IMR-90 (cell line): ENCODE measurements around the gene TMEM106A. TPM values are rescaled to one million over a fixed set of nuclear protein-coding genes. Genes with fewer than 3 reads are reported as not detected.
"Not testable (repeated sequence)": the region's sequence is repeated elsewhere in the genome, so short reads cannot be mapped to it uniquely, and the experiment has no call there.

Experiments
- ATAC-seq: fragments of 200-7000 bp; cut with Tn5 transposase; 2 replicates; pipeline ENCODE4 v1.9.1; 2020; ENCODE audit warnings: low read depth, mild to moderate bottlenecking, moderate library complexity
- BruUV-seq: library from RNA; stranded (reverse); fragments of 400-500 nt; replicated peaks from 2 replicates; lab custom pipeline; 2021; lab: Mats Ljungman, UMichigan
- CTCF ChIA-PET: fragments of 300-600 bp; formaldehyde crosslinking; extraction: SDS; loops from one replicate; lab custom pipeline; 2021; ENCODE audit warnings: antibody characterized with exemption; lab: Yijun Ruan, JAX
- POLR2A ChIA-PET: fragments of 300-600 bp; sonication (Branson Sonifier 250); formaldehyde crosslinking; loops from one replicate; lab custom pipeline; 2022; ENCODE audit warnings: antibody characterized with exemption; ENCODE audit not compliant: unreplicated experiment; lab: Charles Lee
- DNase-seq: peaks from one replicate; pipeline ENCODE4 v3.0.0; 2013
- H2AFZ ChIP-seq: replicated peaks from 2 replicates; pipeline ENCODE3; 2013; ENCODE audit warnings: low read length, mild to moderate bottlenecking; ENCODE audit not compliant: poor library complexity
- H2AK5ac ChIP-seq: 2 replicates; pipeline ENCODE4 v1.6.1; 2013; ENCODE audit warnings: low read depth, low read length, inconsistent platforms
- H2AK9ac ChIP-seq: replicated peaks from 2 replicates; pipeline ENCODE3; 2013; ENCODE audit warnings: mild to moderate bottlenecking, low read depth, low read length, moderate library complexity; ENCODE audit not compliant: poor library complexity
- H2BK120ac ChIP-seq: 2 replicates; pipeline ENCODE4 v1.6.1; 2013; ENCODE audit warnings: low read depth, low read length, inconsistent platforms
- H2BK15ac ChIP-seq: 3 replicates; pipeline ENCODE4 v1.6.1; 2013; ENCODE audit warnings: low read depth, low read length, inconsistent platforms
- H2BK20ac ChIP-seq: 2 replicates; pipeline ENCODE4 v1.6.1; 2013; ENCODE audit warnings: low read depth, mild to moderate bottlenecking, inconsistent platforms, low read length, moderate library complexity
- H2BK5ac ChIP-seq: 2 replicates; pipeline ENCODE4 v1.6.1; 2013; ENCODE audit warnings: mild to moderate bottlenecking, low read depth, low read length, inconsistent platforms; ENCODE audit not compliant: poor library complexity, severe bottlenecking
- H3K14ac ChIP-seq: replicated peaks from 2 replicates; pipeline ENCODE4 v1.6.1; 2013; ENCODE audit warnings: low read depth, low read length, inconsistent platforms
- H3K18ac ChIP-seq: 2 replicates; pipeline ENCODE4 v1.6.1; 2013; ENCODE audit warnings: low read depth, low read length, control low read depth
- H3K23ac ChIP-seq: 2 replicates; pipeline ENCODE4 v1.6.1; 2013; ENCODE audit warnings: low read depth, low read length, inconsistent platforms
- H3K27ac ChIP-seq: 2 replicates; pipeline ENCODE4 v1.5.1; 2013; ENCODE audit warnings: mild to moderate bottlenecking, control low read depth, low read length; ENCODE audit not compliant: insufficient read depth
- H3K27me3 ChIP-seq: 2 replicates; pipeline ENCODE4 v1.6.1; 2013; ENCODE audit warnings: low read length; ENCODE audit not compliant: control insufficient read depth, insufficient read depth
- H3K36me3 ChIP-seq: 2 replicates; pipeline ENCODE4 v1.6.1; 2013; ENCODE audit warnings: low read length, mixed read lengths; ENCODE audit not compliant: control insufficient read depth, insufficient read depth
- H3K4ac ChIP-seq: 2 replicates; pipeline ENCODE4 v1.6.1; 2013; ENCODE audit warnings: low read depth, low read length, inconsistent platforms
- H3K4me1 ChIP-seq: 2 replicates; pipeline ENCODE4 v1.6.1; 2013; ENCODE audit warnings: low read length, mixed read lengths; ENCODE audit not compliant: control insufficient read depth, insufficient read depth
- H3K4me2 ChIP-seq: 2 replicates; pipeline ENCODE4 v1.6.1; 2013; ENCODE audit warnings: low read depth, mild to moderate bottlenecking, control low read depth, low read length, moderate library complexity
- H3K4me3 ChIP-seq: 2 replicates; pipeline ENCODE4 v1.5.1; 2013; ENCODE audit warnings: low read depth, mild to moderate bottlenecking, control low read depth, low read length, moderate library complexity; ENCODE audit not compliant: insufficient read depth
- H3K56ac ChIP-seq: 2 replicates; pipeline ENCODE4 v1.6.1; 2013; ENCODE audit warnings: low read length, inconsistent platforms; ENCODE audit not compliant: insufficient read depth; ENCODE audit errors: extremely low read depth
- H3K79me1 ChIP-seq, 2 experiments: 2 replicates each; pipeline ENCODE4 v1.6.1; 2013; ENCODE audit warnings: low read length in 2 of 2, inconsistent platforms in 1 of 2, low read depth in 1 of 2
- H3K9ac ChIP-seq: 2 replicates; pipeline ENCODE4 v1.6.1; 2013; ENCODE audit warnings: low read depth, low read length, control low read depth
- H3K9me1 ChIP-seq: 2 replicates; pipeline ENCODE4 v1.6.1; 2013; ENCODE audit warnings: low read length, inconsistent platforms; ENCODE audit not compliant: insufficient read depth
- H3K9me3 ChIP-seq: 2 replicates; pipeline ENCODE4 v1.6.1; 2013; ENCODE audit warnings: low read length; ENCODE audit not compliant: control insufficient read depth, insufficient read depth
- H4K20me1 ChIP-seq: 2 replicates; pipeline ENCODE4 v1.6.1; 2013; ENCODE audit warnings: low read length, inconsistent platforms; ENCODE audit not compliant: insufficient read depth
- H4K5ac ChIP-seq: 2 replicates; pipeline ENCODE4 v1.6.1; 2013; ENCODE audit warnings: mild to moderate bottlenecking, low read depth, low read length, control low read depth
- H4K8ac ChIP-seq, 2 experiments: 2 replicates each; pipeline ENCODE4 v1.6.1; 2013; ENCODE audit warnings: low read depth in 2 of 2, low read length in 2 of 2, control low read depth in 1 of 2, inconsistent platforms in 1 of 2
- H4K91ac ChIP-seq: 2 replicates; pipeline ENCODE4 v1.6.1; 2013; ENCODE audit warnings: low read depth, low read length, inconsistent platforms; ENCODE audit not compliant: insufficient read depth
- WGBS, 2 experiments: methylation state at CpG; one replicate each; pipeline versions ENCODE4 v1.1.5 to v1.1.7; 2013; ENCODE audit warnings: missing lambda C conversion rate in 2 of 2; ENCODE audit not compliant: insufficient read length in 1 of 2; ENCODE audit errors: extremely low coverage in 2 of 2; 5-methylcytosine and 5-hydroxymethylcytosine counted together
- dilution Hi-C: fragments of 300-500 bp; cut with HindIII; formaldehyde crosslinking; loops from one replicate; pipeline ENCODE4 v1.14.3; 2018; ENCODE audit warnings: low sequenced_read_pairs; ENCODE audit not compliant: unreplicated experiment
- in situ Hi-C: fragments of 300-500 bp; cut with MboI; formaldehyde crosslinking; loops from 3 replicates; pipeline ENCODE4 v1.14.3; 2019; ENCODE audit warnings: low sequenced_read_pairs, inconsistent platforms, mixed read lengths
- intact Hi-C: fragments of 100-400 bp; cut with micrococcal nuclease; formaldehyde crosslinking; loops from 2 replicates; pipeline ENCODE4 v1.10.0; 2022
- polyA plus RNA-seq, 3 experiments: library from polyadenylated mRNA; depleted of rRNA; stranded (reverse); fragments of >200 nt; gene quantifications; 2 replicates each; pipeline ENCODE4 v1.2.3, GENCODE V29; 2012; ENCODE audit warnings: low replicate concordance in 1 of 3
- total RNA-seq: library from RNA; depleted of rRNA; stranded (reverse); fragments of >200 nt; gene quantifications from 2 replicates; pipeline ENCODE4 v1.2.3, GENCODE V29; 2012

TMEM106A gene
- total and polyA plus RNA-seq, 2 of the 4 experiments (the other 2 are of a cell fraction): 2.2 to 7.5 TPM

DNA sequence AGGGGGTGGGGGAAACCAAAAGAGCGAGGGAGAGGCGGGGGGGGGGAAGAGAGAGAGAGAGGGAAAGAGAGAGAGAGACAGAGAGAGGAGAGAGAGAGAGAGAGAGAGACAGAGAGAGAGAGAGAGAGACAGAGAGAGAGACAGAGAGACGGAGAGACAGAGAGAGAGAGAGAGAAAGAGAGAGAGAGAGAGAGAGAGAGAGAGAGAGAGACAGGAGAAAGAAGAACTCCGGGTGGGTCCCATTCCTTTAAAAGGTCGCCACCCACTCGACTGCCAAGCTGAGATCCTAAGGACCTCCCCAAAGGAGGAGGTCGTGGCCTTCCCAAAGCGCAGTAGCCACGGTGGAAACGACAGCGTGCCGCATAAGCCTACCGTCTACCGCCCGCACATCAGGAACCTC lies 21.6 kb downstream of the TMEM106A start:
- H3K27me3 ChIP-seq, intact Hi-C loops, H4K91ac ChIP-seq, ATAC-seq, H3K79me1 ChIP-seq, H4K20me1 ChIP-seq, H3K14ac ChIP-seq, H2BK5ac ChIP-seq, H3K4me2 ChIP-seq, H2AK9ac ChIP-seq, H4K5ac ChIP-seq, CTCF ChIA-PET, H3K9ac ChIP-seq, H3K4me1 ChIP-seq, H3K36me3 ChIP-seq, H2BK120ac ChIP-seq, H2BK20ac ChIP-seq, H3K4ac ChIP-seq, H2AFZ ChIP-seq, H3K18ac ChIP-seq, H2AK5ac ChIP-seq, H3K23ac ChIP-seq, DNase-seq, H3K56ac ChIP-seq, H3K9me1 ChIP-seq, dilution Hi-C loops, POLR2A ChIA-PET, H2BK15ac ChIP-seq, H3K27ac ChIP-seq, in situ Hi-C loops, H3K4me3 ChIP-seq, H3K9me3 ChIP-seq, H4K8ac ChIP-seq, BruUV-seq: not testable (repeated sequence)
- WGBS, 2 experiments: no CpG with 5 or more reads among the region's 15 CpGs

DNA sequence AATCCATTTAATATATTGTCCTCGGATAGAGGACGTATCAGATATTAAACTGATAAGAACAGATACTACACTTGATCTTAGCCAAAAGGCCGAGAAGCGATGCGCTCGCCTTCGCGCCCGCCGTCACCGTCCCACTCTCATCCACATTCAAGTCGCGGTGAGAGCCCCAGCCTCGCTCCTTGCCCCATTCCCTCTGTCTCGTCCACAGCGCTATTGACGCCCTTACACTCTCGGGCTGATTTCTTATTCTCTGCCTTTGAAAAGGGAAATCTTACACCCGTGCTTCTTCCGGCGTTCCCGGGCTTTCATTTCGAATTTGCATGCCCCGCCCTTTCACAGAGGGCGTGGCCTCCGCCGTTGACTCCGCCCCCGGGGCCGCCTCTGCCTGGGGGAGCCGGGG lies 22.2 kb downstream of the TMEM106A start, which contains the start of gene RNU2-1:
Gene RNU2-1, minus strand, starts transcription at position 101 of the 400 bp plus-strand sequence.
- H3K4me2 ChIP-seq, H3K14ac ChIP-seq, DNase-seq, H2BK120ac ChIP-seq, H3K4me1 ChIP-seq, H4K91ac ChIP-seq, dilution Hi-C loops, H3K9ac ChIP-seq, H3K36me3 ChIP-seq, H3K27ac ChIP-seq, H2AK5ac ChIP-seq, H3K4ac ChIP-seq, ATAC-seq, H3K9me1 ChIP-seq, in situ Hi-C loops, H3K23ac ChIP-seq, H2BK15ac ChIP-seq, H3K56ac ChIP-seq, CTCF ChIA-PET, H2BK20ac ChIP-seq, H2BK5ac ChIP-seq, intact Hi-C loops, H3K27me3 ChIP-seq, H3K9me3 ChIP-seq, H4K5ac ChIP-seq, H3K18ac ChIP-seq, H4K20me1 ChIP-seq, H3K4me3 ChIP-seq, H3K79me1 ChIP-seq, H4K8ac ChIP-seq, POLR2A ChIA-PET, H2AK9ac ChIP-seq, BruUV-seq, H2AFZ ChIP-seq: not testable (repeated sequence)
- no CpG with 5 or more reads among the region's 31 CpGs for WGBS, 2 experiments
